Activated CD8-positive, alpha-beta T cell treated with anti-CD3 and anti-CD28 coated beads for 36 hours (primary cell): ENCODE data around the gene GTF2B. TPM values are rescaled to one million over a fixed set of nuclear protein-coding genes. Genes with fewer than 3 reads are reported as not detected.
"Not testable (repeated sequence)": the region's sequence is repeated elsewhere in the genome, so short reads cannot be mapped to it uniquely, and the experiment has no call there.

Experiments used
- ATAC-seq: fragments of 200-7000 bp; cut with Tn5 transposase; one replicate; pipeline ENCODE4 v1.10.0; 2021; ENCODE audit warnings: mild to moderate bottlenecking, moderate library complexity
- CTCF ChIA-PET: fragments of 350-600 bp; sonication (Branson Sonifier 250); formaldehyde crosslinking; loops from one replicate; lab custom pipeline; 2021; ENCODE audit warnings: antibody characterized with exemption; lab: Charles Lee
- POLR2A ChIA-PET: fragments of 350-600 bp; sonication (Branson Sonifier 250); formaldehyde crosslinking; loops from one replicate; lab custom pipeline; 2021; ENCODE audit warnings: antibody characterized with exemption; lab: Charles Lee
- DNase-seq: peaks from one replicate; pipeline ENCODE4 v3.0.0-alpha.2; 2020
- H3K27ac Mint-ChIP-seq: one replicate; pipeline ENCODE4 v1.8.0; 2021; ENCODE audit warnings: mild to moderate bottlenecking, mixed read lengths
- H3K27me3 Mint-ChIP-seq: one replicate; pipeline ENCODE4 v1.8.0; 2021; ENCODE audit warnings: mixed read lengths
- H3K36me3 Mint-ChIP-seq: one replicate; pipeline ENCODE4 v1.8.0; 2021; ENCODE audit warnings: low read depth, mixed read lengths
- H3K4me1 Mint-ChIP-seq: one replicate; pipeline ENCODE4 v1.8.0; 2021; ENCODE audit warnings: low read depth, mixed read lengths
- H3K4me3 Mint-ChIP-seq: one replicate; pipeline ENCODE4 v1.8.0; 2021; ENCODE audit warnings: mild to moderate bottlenecking, moderate library complexity, mixed read lengths
- H3K9me3 Mint-ChIP-seq: one replicate; pipeline ENCODE4 v1.8.0; 2021; ENCODE audit warnings: mixed read lengths
- CTCF ChIP-seq: fragments of 200-600 bp; IDR thresholded peaks from one replicate; pipeline ENCODE4 v1.8.0; 2022; ENCODE audit warnings: antibody characterized with exemption, mild to moderate bottlenecking
- intact Hi-C: fragments of 100-400 bp; cut with micrococcal nuclease; formaldehyde crosslinking; loops from one replicate; pipeline ENCODE4 v1.10.0; 2022
- total RNA-seq, 2 experiments: library from RNA; stranded (reverse); gene quantifications; one replicate each; pipeline ENCODE4 v1.2.3, GENCODE V29; 2021

The GTF2B gene
- total RNA-seq, 2 experiments from 2014 or later: 40.7 to 42.0 TPM

GRCh38 chr1:88851303-88852063, 39.9 kb downstream of the GTF2B start:
- Mint-ChIP-seq H3K36me3 (peaks cover 25% of the 10 kb centered on the region), H3K4me1 (peaks cover 6% of the 10 kb centered on the region), H3K4me3 (no peak overlapping the region), H3K27ac (peak overlapping the region; percentile 74), H3K27me3 (no peaks in the 10 kb centered on the region), H3K9me3 (no peaks in the 10 kb centered on the region)
- POLR2A ChIA-PET: interaction anchor here (0.8 kb wide), 1 partner anchor 40 kb away, joined by 3 read pairs; the partner anchor contains the start of gene GTF2B
- DNase-seq (no peak), ATAC-seq (no peak)
- TF ChIP-seq CTCF: no peak
- intact Hi-C loops: no loop called here
- CTCF ChIA-PET: no interaction called here

- ChIA-PET POLR2A (no interaction called here), CTCF (interaction anchor here (0.8 kb wide), 1 partner anchor 29 kb away, joined by 4 read pairs; no protein-coding TSS in a partner anchor)
- DNase-seq (no peak), ATAC-seq (no peak)
- no peak for TF ChIP-seq CTCF
- no peaks in the 10 kb centered on the region for H3K9me3 Mint-ChIP-seq
- H3K27ac Mint-ChIP-seq: no peak overlapping the region
- H3K36me3 Mint-ChIP-seq: peaks cover 9% of the 10 kb centered on the region
- H3K27me3 Mint-ChIP-seq: no peaks in the 10 kb centered on the region
- intact Hi-C loops: no loop called here
- no peak overlapping the region for H3K4me3 Mint-ChIP-seq
- peaks cover 6% of the 10 kb centered on the region for H3K4me1 Mint-ChIP-seq
Observed at GRCh38 chr1:88847643-88848042, 43.7 kb downstream of the GTF2B start.

- ChIA-PET POLR2A (no interaction called here), CTCF (no interaction called here)
- Mint-ChIP-seq H3K27ac (no peak overlapping the region), H3K4me3 (no peak overlapping the region), H3K4me1 (no peaks in the 10 kb centered on the region), H3K36me3 (peaks cover 4% of the 10 kb centered on the region), H3K9me3 (no peaks in the 10 kb centered on the region), H3K27me3 (no peaks in the 10 kb centered on the region)
- ATAC-seq (no peak), DNase-seq (no peak)
- intact Hi-C loops: no loop called here
- no peak for TF ChIP-seq CTCF
Observed at GRCh38 chr1:88825721-88826120, 65.6 kb downstream of the GTF2B start.

GRCh38 chr1:88819642-88820041, 71.7 kb downstream of the GTF2B start:
- POLR2A ChIA-PET, H3K27ac Mint-ChIP-seq, H3K4me3 Mint-ChIP-seq, DNase-seq, ATAC-seq, H3K27me3 Mint-ChIP-seq, CTCF ChIA-PET, H3K9me3 Mint-ChIP-seq, intact Hi-C loops, H3K4me1 Mint-ChIP-seq: not testable (repeated sequence)
- peaks cover 27% of the 10 kb centered on the region for H3K36me3 Mint-ChIP-seq

- Mint-ChIP-seq H3K27me3 (no peaks in the 10 kb centered on the region), H3K9me3 (no peaks in the 10 kb centered on the region), H3K4me3 (no peak overlapping the region), H3K27ac (no peak overlapping the region), H3K4me1 (peaks cover 2% of the 10 kb centered on the region), H3K36me3 (peaks cover 30% of the 10 kb centered on the region)
- no peak for ATAC-seq
- POLR2A ChIA-PET: no interaction called here
- no peak for DNase-seq
- CTCF ChIA-PET: interaction anchor here (0.9 to 1.3 kb wide), 3 partner anchors 11 to 77 kb away, joined by 3 to 4 read pairs (median 4); no protein-coding TSS in a partner anchor
- intact Hi-C loops: no loop called here
- no peak for TF ChIP-seq CTCF
Observed at GRCh38 chr1:88813471-88813870, 77.9 kb downstream of the GTF2B start.
